ENCODE data around the gene ABCD3.

GRCh38 chr1:94522304-94522703 is 104.1 kb downstream of the ABCD3 start:
- TF ChIP-seq CTCF (IDR thresholded peaks at IDR 0.05) (peak; percentile 23 to 44 (median 37)), POLR2AphosphoS5 (IDR thresholded peaks at IDR 0.05) (no peak), EP300 (IDR thresholded peaks at IDR 0.05; ENCODE audit: low read depth) (no peak)
